B cell (primary cell): ENCODE results near the gene CR2. TPM values are rescaled to one million over a fixed set of nuclear protein-coding genes. Genes with fewer than 3 reads are reported as not detected.

Source experiments
- ATAC-seq: fragments of 200-7000 bp; cut with Tn5 transposase; one replicate; pipeline ENCODE4 v1.10.0; 2021; ENCODE audit warnings: low read depth, mild to moderate bottlenecking, moderate number of reproducible peaks, moderate library complexity
- CTCF ChIA-PET: fragments of 350-600 bp; sonication (Branson Sonifier 250); formaldehyde crosslinking; loops from one replicate; lab custom pipeline; 2021; ENCODE audit warnings: antibody characterized with exemption, inconsistent platforms; lab: Charles Lee
- POLR2A ChIA-PET: fragments of 350-600 bp; sonication (Branson Sonifier 250); formaldehyde crosslinking; loops from one replicate; lab custom pipeline; 2021; ENCODE audit warnings: antibody characterized with exemption; lab: Charles Lee
- DNase-seq: peaks from one replicate; pipeline ENCODE4 v3.0.0; 2013
- H2AFZ ChIP-seq: 2 replicates; pipeline ENCODE4 v1.6.1; 2012; ENCODE audit warnings: mild to moderate bottlenecking, low read depth, low read length; ENCODE audit not compliant: insufficient read depth, poor library complexity, severe bottlenecking
- H3K27ac ChIP-seq, 2 donors: 1 replicate in 1 of 2; 2 replicates in 1 of 2; pipeline ENCODE4 v1.5.1; 2012 to 2013; ENCODE audit warnings: low read length in 2 of 2, mild to moderate bottlenecking in 2 of 2, moderate library complexity in 1 of 2
- H3K27me3 ChIP-seq, 4 experiments: fragments of 200-600 bp in 1 of 4; sonication (generic) in 1 of 4; replicated peaks in 1 of 4; 1 replicate in 2 of 4; 2 replicates in 2 of 4; pipeline versions ENCODE4 v1.6.1 to v1.7.0; 2013 to 2016; ENCODE audit warnings: low read length in 3 of 4, mild to moderate bottlenecking in 2 of 4, mixed read lengths in 1 of 4, moderate library complexity in 1 of 4; ENCODE audit not compliant: insufficient read depth in 4 of 4, control insufficient read depth in 3 of 4; ENCODE audit errors: control extremely low read depth in 1 of 4
- H3K36me3 ChIP-seq, 2 experiments: replicated peaks in 1 of 2; 1 replicate in 1 of 2; 2 replicates in 1 of 2; pipeline versions ENCODE4 v1.6.1 to v1.7.1; 2013; ENCODE audit warnings: low read length in 1 of 2; ENCODE audit not compliant: insufficient read depth in 2 of 2, control insufficient read depth in 1 of 2; ENCODE audit errors: control extremely low read depth in 1 of 2, extremely low read depth in 1 of 2
- H3K4me1 ChIP-seq, 2 donors: fragments of 200-600 bp in 1 of 2; sonication (generic) in 1 of 2; 1 replicate in 1 of 2; 2 replicates in 1 of 2; pipeline versions ENCODE4 v1.5.1 to v1.6.1; 2013 to 2017; ENCODE audit warnings: low read length in 2 of 2; ENCODE audit not compliant: control insufficient read depth in 2 of 2, insufficient read depth in 2 of 2
- H3K4me2 ChIP-seq: replicated peaks from 2 replicates; pipeline ENCODE3; 2012; ENCODE audit warnings: mild to moderate bottlenecking, low read depth, low read length; ENCODE audit not compliant: poor library complexity, severe bottlenecking
- H3K4me3 ChIP-seq, 5 experiments: fragments of 200-600 bp in 1 of 5; sonication (generic) in 1 of 5; 1 replicate in 3 of 5; 2 replicates in 2 of 5; pipeline versions ENCODE4 v1.5.1 to v1.7.0; 2011 to 2016; ENCODE audit warnings: low read length in 4 of 5, mild to moderate bottlenecking in 4 of 5, low read depth in 2 of 5, control low read depth in 1 of 5, moderate library complexity in 1 of 5; ENCODE audit not compliant: insufficient read depth in 1 of 5; ENCODE audit errors: control extremely low read depth in 1 of 5, extremely low read depth in 1 of 5
- H3K79me2 ChIP-seq: fragments of 200-600 bp; sonication (generic); one replicate; pipeline ENCODE4 v1.6.0; 2016; ENCODE audit warnings: low read length; ENCODE audit not compliant: control insufficient read depth, insufficient read depth
- H3K9ac ChIP-seq: fragments of 200-600 bp; sonication (generic); 2 replicates; pipeline ENCODE4 v1.6.1; 2017; ENCODE audit warnings: mild to moderate bottlenecking, low read length, moderate library complexity
- H3K9me3 ChIP-seq, 3 donors: one replicate each; pipeline versions ENCODE4 v1.6.1 to v1.7.1; 2013; ENCODE audit warnings: low read length in 2 of 3; ENCODE audit not compliant: control insufficient read depth in 2 of 3, insufficient read depth in 1 of 3; ENCODE audit errors: control extremely low read depth in 1 of 3
- H4K20me1 ChIP-seq: 2 replicates; pipeline ENCODE4 v1.6.0; 2012; ENCODE audit warnings: mild to moderate bottlenecking, low read length; ENCODE audit not compliant: insufficient read depth, control insufficient read depth, poor library complexity, severe bottlenecking
- H3K27ac Mint-ChIP-seq: one replicate; pipeline ENCODE4 v1.8.0; 2021; ENCODE audit warnings: mixed read lengths
- H3K27me3 Mint-ChIP-seq: one replicate; pipeline ENCODE4 v1.8.0; 2021; ENCODE audit warnings: mixed read lengths
- H3K4me1 Mint-ChIP-seq: one replicate; pipeline ENCODE4 v1.8.0; 2021; ENCODE audit warnings: mixed read lengths
- H3K4me3 Mint-ChIP-seq: one replicate; pipeline ENCODE4 v1.8.0; 2021; ENCODE audit warnings: mixed read lengths
- H3K9me3 Mint-ChIP-seq: one replicate; pipeline ENCODE4 v1.8.0; 2022; ENCODE audit warnings: mixed read lengths; ENCODE audit not compliant: insufficient read depth
- CTCF ChIP-seq: fragments of 200-600 bp; IDR thresholded peaks from one replicate; pipeline ENCODE4 v1.8.0; 2022; ENCODE audit warnings: antibody characterized with exemption, mild to moderate bottlenecking
- EZH2 ChIP-seq: IDR thresholded peaks from 2 replicates; pipeline ENCODE4 v1.6.1; 2012; ENCODE audit warnings: borderline replicate concordance, low read depth, mild to moderate bottlenecking, moderate library complexity, low read length; ENCODE audit not compliant: insufficient read depth, poor library complexity, severe bottlenecking
- WGBS: methylation state at CpG from one replicate; pipeline ENCODE4 v1.1.5; 2013; ENCODE audit warnings: missing lambda C conversion rate; ENCODE audit not compliant: insufficient coverage; 5-methylcytosine and 5-hydroxymethylcytosine counted together
- intact Hi-C: fragments of 100-400 bp; cut with micrococcal nuclease; formaldehyde crosslinking; loops from one replicate; pipeline ENCODE4 v1.10.0; 2022
- polyA plus RNA-seq: library from polyadenylated mRNA; depleted of rRNA; stranded (reverse); fragments of >200 nt; gene quantifications from 2 replicates; pipeline ENCODE4 v1.2.3, GENCODE V29; 2012
- total RNA-seq, 2 donors: library from RNA; stranded (reverse); fragments of 120-200 nt in 1 of 2; gene quantifications; 1 replicate in 1 of 2; 2 replicates in 1 of 2; pipeline versions ENCODE4 v1.2.3 to v1.2.4, GENCODE V29; 2013 to 2022

The CR2 gene
- total and polyA plus RNA-seq, 2 donors (not counting 1 experiment from before 2014, with no cell fraction given), result 26.0 to 30.5 TPM

- Histone ChIP-seq H3K4me2 (peak overlapping the region; percentile 13), H3K9me3 (no peaks in the 10 kb centered on the region), H3K36me3 (peaks cover 0 to 19% of the 10 kb centered on the region in 2 experiments), H3K27ac (peak overlapping the region in 1 of 2 donors; percentile 59), H3K79me2 (peaks cover 98% of the 10 kb centered on the region), H4K20me1 (no peaks in the 10 kb centered on the region), H3K27me3 (no peaks in the 10 kb centered on the region), H3K4me3 (no peak overlapping the region), H3K4me1 (peaks cover 53 to 73% of the 10 kb centered on the region in 2 donors), H2AFZ (no peak overlapping the region), H3K9ac (no peak overlapping the region)
- POLR2A ChIA-PET, result no interaction called here
- peak overlapping the region; percentile 10 for H3K4me3 Mint-ChIP-seq
- no peaks in the 10 kb centered on the region for H3K27me3 Mint-ChIP-seq
- CTCF ChIA-PET, result interaction anchor here (0.5 to 2.3 kb wide), 3 partner anchors 14 to 57 kb away, joined by 3 to 8 read pairs (median 3); no protein-coding TSS in a partner anchor
- TF ChIP-seq CTCF (no peak), EZH2 (no peak)
- no peak for ATAC-seq
- peaks cover 56% of the 10 kb centered on the region for H3K4me1 Mint-ChIP-seq
- DNase-seq, result no peak
- no CpG with 5 or more reads among the region's 1 CpG for WGBS
- no peaks in the 10 kb centered on the region for H3K9me3 Mint-ChIP-seq
- intact Hi-C loops, result no loop called here
- H3K27ac Mint-ChIP-seq, result peak overlapping the region; percentile 32
Observed at GRCh38 chr1:207461649-207462048, 7.5 kb downstream of the CR2 start.

GRCh38 chr1:207462535-207462934 lies 8.4 kb downstream of the CR2 start:
- peaks cover 0 to 23% of the 10 kb centered on the region in 2 experiments for H3K36me3 ChIP-seq

More at GRCh38 chr1:207462535-207462934, 8.4 kb downstream of the CR2 start:
- ATAC-seq (no peak), DNase-seq (no peak)
- H3K4me1 Mint-ChIP-seq, result peaks cover 56% of the 10 kb centered on the region
- H3K9ac ChIP-seq, result no peak overlapping the region
- H3K27me3 Mint-ChIP-seq, result no peaks in the 10 kb centered on the region
- H3K4me3 Mint-ChIP-seq, result no peak overlapping the region
- no peak overlapping the region for H3K4me3 ChIP-seq
- peaks cover 93% of the 10 kb centered on the region for H3K79me2 ChIP-seq
- H3K27ac ChIP-seq, result no peak overlapping the region
- POLR2A ChIA-PET, result no interaction called here
- no peaks in the 10 kb centered on the region for H3K9me3 Mint-ChIP-seq
- peak overlapping the region; percentile 22 for H3K27ac Mint-ChIP-seq
- no peak overlapping the region for H2AFZ ChIP-seq
- intact Hi-C loops, result no loop called here
- CTCF ChIA-PET, result interaction anchor here (0.9 kb wide), 1 partner anchor 9 kb away, joined by 3 read pairs; no protein-coding TSS in a partner anchor
- no peaks in the 10 kb centered on the region for H4K20me1 ChIP-seq
- no peaks in the 10 kb centered on the region for H3K9me3 ChIP-seq
- TF ChIP-seq EZH2, result no peak
- no peak for TF ChIP-seq CTCF
- H3K27me3 ChIP-seq, result no peaks in the 10 kb centered on the region
- H3K4me2 ChIP-seq, result no peak overlapping the region
- peaks cover 44 to 64% of the 10 kb centered on the region in 2 donors for H3K4me1 ChIP-seq
